Cardiac muscle cell (in vitro differentiated cells and primary cell): Measurements from ENCODE around the gene LDHD. TPM values are rescaled to one million over a fixed set of nuclear protein-coding genes. Genes with fewer than 3 reads are reported as not detected.
A peak's percentile ranks its signal among the peaks of the same experiment; 100 is the strongest.

Experiments
- DNase-seq, 2 donors: peaks; one replicate each; pipeline versions ENCODE4 v3.0.0 to v3.0.0-alpha.2; 2010 to 2017; ENCODE audit warnings: low read depth in 1 of 2, low spot score in 1 of 2
- H3K27ac ChIP-seq: fragments of 200-600 bp; sonication (generic); 2 replicates; pipeline ENCODE4 v1.5.1; 2016
- H3K27me3 ChIP-seq: fragments of 200-600 bp; sonication (generic); 2 replicates; pipeline ENCODE4 v1.6.0; 2016; ENCODE audit warnings: control low read depth
- H3K36me3 ChIP-seq: fragments of 200-600 bp; sonication (generic); 2 replicates; pipeline ENCODE4 v1.5.1; 2016; ENCODE audit warnings: control low read depth
- H3K4me1 ChIP-seq: fragments of 200-600 bp; sonication (generic); 2 replicates; pipeline ENCODE4 v1.8.1; 2017; ENCODE audit warnings: low read depth, mild to moderate bottlenecking, mixed run types
- H3K4me3 ChIP-seq: fragments of 200-600 bp; sonication (generic); 2 replicates; pipeline ENCODE4 v1.5.1; 2016; ENCODE audit warnings: mild to moderate bottlenecking
- H3K9me3 ChIP-seq: fragments of 200-600 bp; sonication (generic); 2 replicates; pipeline ENCODE4 v1.5.1; 2017; ENCODE audit warnings: low read depth, mild to moderate bottlenecking, control low read depth
- polyA plus RNA-seq: library from polyadenylated mRNA; unstranded; fragments of >200 nt; fragmentation: Nextera tagmentation; extraction: Ambion mirVana; gene quantifications from 2 replicates; pipeline ENCODE4 v1.2.1, GENCODE V29; 2016
- total RNA-seq: library from RNA; depleted of rRNA; stranded (reverse); fragments of >200 nt; gene quantifications from 2 replicates; pipeline ENCODE4 v1.2.3, GENCODE V29; 2016
- TF ChIP-seq, protein P1 (sequence below): IDR thresholded peaks from 2 replicates; pipeline ENCODE4 v1.5.1; 2012; ENCODE audit warnings: low read depth, mild to moderate bottlenecking, low read length

LDHD gene
- 7.6 and 12.2 TPM in 2 replicates for total RNA-seq
- 6.0 and 13.4 TPM in 2 replicates for polyA plus RNA-seq

DNA sequence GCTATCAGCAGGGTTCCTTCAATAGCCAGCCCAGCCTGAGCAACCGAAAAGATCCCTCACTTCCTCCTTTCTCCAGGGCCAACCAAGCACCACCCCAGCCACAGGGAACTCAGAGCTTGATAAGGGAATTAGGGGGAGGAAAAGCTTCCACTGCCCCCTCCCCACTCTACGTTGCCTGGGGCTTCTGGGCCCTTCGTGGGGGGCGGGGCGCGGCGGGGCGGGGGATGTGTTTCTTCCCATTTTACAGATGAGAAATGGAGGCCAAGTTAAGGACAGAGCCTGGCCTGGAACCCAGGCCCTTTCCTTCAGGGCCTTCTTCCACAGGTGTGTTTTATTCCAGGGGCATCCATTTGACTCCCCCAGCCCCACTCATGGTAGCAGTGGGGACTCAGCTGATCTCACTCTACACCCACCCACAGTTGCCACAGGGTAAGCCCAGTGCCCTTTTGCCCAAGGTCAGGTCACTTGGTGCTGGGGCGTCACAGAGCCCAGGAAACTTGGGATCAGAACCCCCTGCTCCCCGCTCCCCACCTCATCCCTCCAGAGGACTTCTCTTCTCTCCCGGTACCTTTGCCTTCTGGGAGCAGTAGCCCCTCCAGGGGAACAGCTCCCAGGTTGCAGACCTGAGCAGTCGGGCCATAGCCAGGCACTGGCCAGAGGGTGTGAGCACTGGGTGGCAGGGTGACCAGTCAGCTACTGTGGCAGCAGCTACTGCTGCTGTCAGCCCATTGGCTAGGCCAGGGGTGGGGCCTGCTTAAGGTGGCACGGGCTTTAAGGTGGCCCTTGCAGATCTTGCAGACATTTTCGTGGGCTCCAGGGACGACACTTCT lies at the start of gene LDHD:
Gene LDHD (minus strand): TSS at position 700 of the 830 bp plus-strand sequence. CDS start 60 bp downstream, at position 640.
- H3K4me1 ChIP-seq, result no peaks in the 10 kb centered on the region
- peak within 1 kb of the TSS; percentile 4 for H3K4me3 ChIP-seq
- TF ChIP-seq, protein P1, sequence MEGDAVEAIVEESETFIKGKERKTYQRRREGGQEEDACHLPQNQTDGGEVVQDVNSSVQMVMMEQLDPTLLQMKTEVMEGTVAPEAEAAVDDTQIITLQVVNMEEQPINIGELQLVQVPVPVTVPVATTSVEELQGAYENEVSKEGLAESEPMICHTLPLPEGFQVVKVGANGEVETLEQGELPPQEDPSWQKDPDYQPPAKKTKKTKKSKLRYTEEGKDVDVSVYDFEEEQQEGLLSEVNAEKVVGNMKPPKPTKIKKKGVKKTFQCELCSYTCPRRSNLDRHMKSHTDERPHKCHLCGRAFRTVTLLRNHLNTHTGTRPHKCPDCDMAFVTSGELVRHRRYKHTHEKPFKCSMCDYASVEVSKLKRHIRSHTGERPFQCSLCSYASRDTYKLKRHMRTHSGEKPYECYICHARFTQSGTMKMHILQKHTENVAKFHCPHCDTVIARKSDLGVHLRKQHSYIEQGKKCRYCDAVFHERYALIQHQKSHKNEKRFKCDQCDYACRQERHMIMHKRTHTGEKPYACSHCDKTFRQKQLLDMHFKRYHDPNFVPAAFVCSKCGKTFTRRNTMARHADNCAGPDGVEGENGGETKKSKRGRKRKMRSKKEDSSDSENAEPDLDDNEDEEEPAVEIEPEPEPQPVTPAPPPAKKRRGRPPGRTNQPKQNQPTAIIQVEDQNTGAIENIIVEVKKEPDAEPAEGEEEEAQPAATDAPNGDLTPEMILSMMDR, result no peak
- peak; percentile 57 to 75 for DNase-seq
- H3K27me3 ChIP-seq, result no peaks in the 10 kb centered on the region
- no peak within 1 kb of the TSS for H3K27ac ChIP-seq
- no peaks in the 10 kb centered on the region for H3K36me3 ChIP-seq
- H3K9me3 ChIP-seq, result no peaks in the 10 kb centered on the region

DNA sequence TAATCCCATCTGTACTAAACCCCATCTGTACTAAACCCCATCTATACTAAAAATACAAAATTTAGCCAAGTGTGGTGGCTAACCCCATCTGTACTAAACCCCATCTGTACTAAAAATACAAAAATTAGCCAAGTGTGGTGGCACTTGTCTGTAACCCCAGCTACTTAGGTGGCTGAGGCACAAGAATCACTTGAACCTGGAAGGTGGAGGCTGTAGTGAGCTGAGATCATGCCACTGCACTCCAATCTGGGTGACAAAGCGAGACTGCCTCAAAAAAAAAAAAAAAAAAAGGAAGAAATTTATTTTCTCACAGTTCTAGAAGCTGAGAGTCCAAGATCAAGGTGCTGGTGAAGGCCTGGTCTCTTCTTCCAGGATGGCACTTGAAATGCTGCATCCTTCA lies 43.8 kb upstream of the LDHD start:
- Histone ChIP-seq H3K36me3 (no peaks in the 10 kb centered on the region), H3K27ac (no peak overlapping the region)

DNA sequence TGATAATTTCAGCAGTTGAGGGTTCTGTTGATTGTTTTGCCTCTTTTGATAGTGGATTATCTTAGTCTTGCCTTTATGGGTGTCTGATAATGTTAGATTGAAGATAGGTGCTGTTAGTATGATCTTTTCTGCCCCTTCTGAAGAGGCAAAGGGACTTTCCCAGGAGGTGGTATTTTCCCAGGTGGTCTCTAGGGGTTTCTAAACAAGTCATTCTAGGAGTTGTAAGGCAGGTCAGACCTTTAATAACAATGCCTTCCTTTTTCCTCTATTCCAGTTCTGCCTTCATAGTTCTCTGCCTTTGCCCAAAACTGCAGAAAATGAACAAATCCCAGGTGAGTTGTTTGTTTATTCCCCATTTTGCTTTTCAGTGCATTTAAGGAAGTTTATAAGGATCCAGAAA lies 36.1 kb upstream of the LDHD start:
- DNase-seq, result no peak
- H3K4me3 ChIP-seq, result no peak overlapping the region
- peaks cover 4% of the 10 kb centered on the region for H3K36me3 ChIP-seq
- no peaks in the 10 kb centered on the region for H3K27me3 ChIP-seq
- H3K27ac ChIP-seq, result no peak overlapping the region
- H3K9me3 ChIP-seq, result no peaks in the 10 kb centered on the region
- H3K4me1 ChIP-seq, result no peaks in the 10 kb centered on the region
- TF ChIP-seq, protein P1, result no peak

More for the DNA sequence above, 43.8 kb upstream of the LDHD start:
- Histone ChIP-seq H3K9me3 (no peaks in the 10 kb centered on the region), H3K4me1 (no peaks in the 10 kb centered on the region), H3K4me3 (no peak overlapping the region), H3K27me3 (no peaks in the 10 kb centered on the region)
- no peak for DNase-seq
- TF ChIP-seq, protein P1, result no peak

DNA sequence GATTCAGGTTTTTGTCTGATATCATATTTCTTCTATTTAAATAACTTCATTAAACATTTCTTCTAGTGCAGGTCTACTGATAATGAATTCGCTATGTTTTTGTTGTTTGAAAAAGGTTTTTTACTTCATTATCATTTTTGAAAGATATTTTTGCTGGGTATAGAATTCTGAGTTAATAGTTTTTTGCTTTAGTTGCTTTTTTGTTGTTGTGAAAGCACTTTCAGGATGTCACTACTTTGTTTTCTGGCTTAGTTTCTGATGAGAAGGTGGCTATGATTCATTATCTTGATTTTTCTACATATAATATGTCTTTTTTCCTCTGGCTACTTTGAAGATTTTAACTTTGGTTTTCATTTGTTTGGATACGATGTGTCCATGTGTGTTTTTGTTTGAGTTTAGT lies 35.2 kb upstream of the LDHD start:
- DNase-seq, result no peak
- TF ChIP-seq, protein P1, result no peak
- Histone ChIP-seq H3K36me3 (peaks cover 4% of the 10 kb centered on the region), H3K4me3 (no peak overlapping the region), H3K4me1 (no peaks in the 10 kb centered on the region), H3K27ac (no peak overlapping the region), H3K9me3 (no peaks in the 10 kb centered on the region), H3K27me3 (no peaks in the 10 kb centered on the region)

DNA sequence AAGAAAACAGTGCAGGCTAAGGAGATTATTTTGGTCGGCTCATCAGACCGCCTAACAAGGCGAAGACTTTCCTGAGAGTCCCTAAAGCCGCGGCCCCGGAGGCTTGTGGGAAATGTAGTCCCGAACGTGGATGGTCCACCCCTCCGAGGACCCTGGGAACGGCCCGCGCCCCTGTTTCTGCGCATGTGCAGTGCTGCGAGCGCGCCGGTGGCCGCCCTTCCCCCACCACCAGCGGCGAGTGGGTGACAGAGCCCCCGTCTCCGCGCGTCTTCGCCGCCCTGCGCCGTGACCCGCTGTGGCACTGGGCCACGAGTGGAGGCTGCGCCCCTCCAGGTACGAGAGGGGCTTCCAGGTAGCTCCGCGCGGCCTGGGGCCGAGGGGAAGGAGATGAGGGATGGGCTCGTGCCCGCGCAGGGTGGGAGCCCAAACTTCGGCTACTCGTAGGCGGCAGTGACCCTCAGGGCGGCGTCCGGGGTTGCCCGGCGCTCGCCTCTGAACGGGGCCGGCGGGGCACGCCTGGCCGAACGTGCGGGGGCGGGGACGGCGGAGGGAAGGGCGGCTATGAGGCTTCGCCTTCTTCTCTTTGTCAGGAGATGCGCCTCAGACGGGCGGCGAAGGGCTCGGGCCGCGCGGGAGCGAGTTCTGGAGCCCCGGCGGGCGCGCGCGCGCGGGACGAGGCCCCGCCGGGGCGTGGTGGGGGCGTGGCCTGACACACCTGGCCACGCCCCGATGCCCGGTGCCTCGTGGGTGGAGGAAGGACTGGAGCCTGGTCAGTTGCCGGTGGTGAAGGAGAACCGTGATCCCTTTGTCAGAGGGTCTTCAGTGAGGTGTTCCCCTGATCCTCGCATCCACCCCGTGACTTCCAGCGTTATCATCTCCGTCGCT lies 32.0 kb upstream of the LDHD start, which contains the start of gene ZFP1:
Gene ZFP1 (plus strand): TSS at position 214 of the 885 bp plus-strand sequence. CDS start 4,428 bp downstream, outside the sequence.
- Histone ChIP-seq H3K4me1 (no peaks in the 10 kb centered on the region), H3K27ac (peak within 1 kb of the TSS; percentile 93), H3K27me3 (no peaks in the 10 kb centered on the region), H3K36me3 (no peaks in the 10 kb centered on the region), H3K4me3 (peak within 1 kb of the TSS; percentile 90), H3K9me3 (no peaks in the 10 kb centered on the region)
- TF ChIP-seq, protein P1, result no peak
- DNase-seq, result peak; percentile 95 to 97
